ENCODE measurements around the gene ASB1.
"Not testable (repeated sequence)": the region's sequence is repeated elsewhere in the genome, so short reads cannot be mapped to it uniquely, and the experiment has no call there.

Gene ASB1

GRCh38 chr2:238403632-238404405 is 22.9 kb upstream of the ASB1 start:
- no peak for DNase-seq

- no peak for DNase-seq
These were observed 22.1 kb upstream of the ASB1 start for GRCh38 chr2:238404406-238405216.

GRCh38 chr2:238405217-238405555 is 21.5 kb upstream of the ASB1 start:
- DNase-seq, result not testable (repeated sequence)

- DNase-seq, result no peak
These were observed 20.3 kb upstream of the ASB1 start for GRCh38 chr2:238406221-238406997.

- DNase-seq, result no peak
These were observed 19.8 kb upstream of the ASB1 start for GRCh38 chr2:238406998-238407285.

GRCh38 chr2:238407566-238407965 is 19.2 kb upstream of the ASB1 start:
- no peak for DNase-seq

GRCh38 chr2:238408615-238409340 is 17.9 kb upstream of the ASB1 start:
- DNase-seq, result no peak

- peak in 1 of 58 donors; percentile 5 for DNase-seq
These were observed 17.2 kb upstream of the ASB1 start for GRCh38 chr2:238409341-238410199.

- no peak for DNase-seq
These were observed 14.5 kb upstream of the ASB1 start for GRCh38 chr2:238412067-238412767.

- no peak for DNase-seq
These were observed 13.4 kb upstream of the ASB1 start for GRCh38 chr2:238413368-238413767.

GRCh38 chr2:238415036-238415764 is 11.5 kb upstream of the ASB1 start:
- no peak for DNase-seq

GRCh38 chr2:238415893-238416292 is 10.8 kb upstream of the ASB1 start:
- no peak for DNase-seq

GRCh38 chr2:238418196-238418998 is 8.3 kb upstream of the ASB1 start:
- DNase-seq, result no peak

- DNase-seq, result no peak
These were observed 7.7 kb upstream of the ASB1 start for GRCh38 chr2:238418999-238419546.

- no peak for DNase-seq
These were observed 6.3 kb upstream of the ASB1 start for GRCh38 chr2:238420442-238420841.

GRCh38 chr2:238420878-238421694 is 5.6 kb upstream of the ASB1 start:
- DNase-seq, result no peak

- no peak for DNase-seq
These were observed 5.1 kb upstream of the ASB1 start for GRCh38 chr2:238421695-238422035.

All from anterior cingulate cortex (tissue), 58 donors.